Measurements from ENCODE around the gene RYR1. TPM values are rescaled to one million over a fixed set of nuclear protein-coding genes. Genes with fewer than 3 reads are reported as not detected.

Gene RYR1
- total RNA-seq, 1 donor from 2014 or later: 0.32 TPM

DNA sequence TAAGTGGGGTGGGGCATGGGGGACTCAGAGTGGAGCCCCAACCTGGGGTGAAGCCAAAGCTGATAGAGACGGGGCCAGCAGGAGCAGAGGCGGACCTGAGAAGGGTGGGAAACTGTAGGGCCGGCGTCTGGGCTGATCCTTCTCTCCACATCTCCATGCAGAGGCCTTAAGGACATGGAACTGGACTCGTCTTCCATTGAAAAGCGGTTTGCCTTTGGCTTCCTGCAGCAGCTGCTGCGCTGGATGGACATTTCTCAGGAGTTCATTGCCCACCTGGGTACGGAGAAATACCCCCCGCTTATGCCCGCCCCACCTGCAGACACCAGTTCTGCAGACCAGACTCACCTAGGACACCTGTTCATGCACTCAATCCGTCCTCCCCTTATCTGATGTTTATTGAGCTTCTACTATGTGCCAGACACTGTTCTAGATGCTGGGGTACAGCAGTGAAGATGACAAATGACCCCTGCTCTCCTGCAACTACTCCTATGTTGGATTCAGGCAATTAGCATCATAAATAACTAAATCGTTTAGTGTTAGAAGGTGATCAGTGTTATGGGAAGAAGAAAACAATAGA is 74.1 kb downstream of the RYR1 start:
- Mint-ChIP-seq H3K9me3 (ENCODE audit: unreplicated experiment) (peaks cover 4% of the 10 kb centered on the region), H3K27ac (ENCODE audit: unreplicated experiment) (no peak overlapping the region), H3K36me3 (ENCODE audit: low read depth, unreplicated experiment) (peaks cover 2% of the 10 kb centered on the region), H3K4me1 (ENCODE audit: low read depth, unreplicated experiment) (no peaks in the 10 kb centered on the region), H3K27me3 (ENCODE audit: low read depth, unreplicated experiment) (peaks cover 19% of the 10 kb centered on the region), H3K4me3 (ENCODE audit: unreplicated experiment) (no peak overlapping the region)
- Histone ChIP-seq H3K4me1 (ENCODE audit: insufficient read depth, low read length) (no peaks in the 10 kb centered on the region), H3K9me3 (ENCODE audit: insufficient read depth, low read depth, low read length) (no peaks in the 10 kb centered on the region), H3K79me2 (ENCODE audit: insufficient read depth, low read length) (no peaks in the 10 kb centered on the region), H3K36me3 (ENCODE audit: insufficient read depth, low read length) (no peaks in the 10 kb centered on the region), H3K4me2 (ENCODE audit: low read length) (no peak overlapping the region), H3K9ac (ENCODE audit: low read length) (no peak overlapping the region), H2AFZ (ENCODE audit: low read depth, low read length) (no peak overlapping the region), H3K27me3 (ENCODE audit: insufficient read depth, low read length) (no peaks in the 10 kb centered on the region), H3K27ac (ENCODE audit: low read depth, low read length) (no peak overlapping the region), H4K20me1 (ENCODE audit: insufficient read depth, low read length) (no peaks in the 10 kb centered on the region), H3K4me3 (ENCODE audit: insufficient read depth, low read depth, low read length) (no peak overlapping the region)
- no peak for TF ChIP-seq CTCF (IDR thresholded peaks at IDR 0.05; ENCODE audit: insufficient read depth, low read depth, low read length)
- no peak for TF ChIP-seq EZH2 (IDR thresholded peaks at IDR 0.05; ENCODE audit: insufficient read depth, low read length)
- DNase-seq (ENCODE audit: low read depth) (no peak), FAIRE-seq (no peak)

DNA sequence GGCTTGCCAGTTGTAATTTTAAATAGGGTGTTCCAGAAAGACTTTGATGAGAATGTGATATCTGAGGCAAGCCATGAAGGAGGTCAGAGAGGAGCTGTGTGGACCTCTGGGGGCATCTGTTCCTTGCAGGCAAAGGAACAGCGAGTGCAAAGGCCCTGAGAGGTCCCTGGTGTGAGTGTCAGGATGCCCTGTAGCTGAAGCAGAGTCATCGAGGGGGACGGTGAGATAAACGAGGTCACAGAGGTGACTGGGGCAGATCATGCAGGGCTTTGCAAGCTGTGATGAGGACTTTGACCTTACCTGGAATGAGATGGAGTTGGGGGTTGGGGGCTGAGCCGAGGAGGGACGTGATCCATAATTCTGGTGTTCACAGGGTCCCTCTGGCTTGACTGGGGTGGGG is 75.0 kb downstream of the RYR1 start:
- no peak for DNase-seq (ENCODE audit: low read depth)
- H3K27ac ChIP-seq (ENCODE audit: low read depth, low read length): no peak overlapping the region
- FAIRE-seq: no peak
- H3K79me2 ChIP-seq (ENCODE audit: insufficient read depth, low read length): no peaks in the 10 kb centered on the region
- H3K27me3 ChIP-seq (ENCODE audit: insufficient read depth, low read length): no peaks in the 10 kb centered on the region
- H3K9me3 ChIP-seq (ENCODE audit: insufficient read depth, low read depth, low read length): no peaks in the 10 kb centered on the region
- H3K9me3 Mint-ChIP-seq (ENCODE audit: unreplicated experiment): peaks cover 4% of the 10 kb centered on the region
- no peaks in the 10 kb centered on the region for H3K36me3 ChIP-seq (ENCODE audit: insufficient read depth, low read length)
- no peak overlapping the region for H3K9ac ChIP-seq (ENCODE audit: low read length)
- no peak overlapping the region for H3K4me3 ChIP-seq (ENCODE audit: insufficient read depth, low read depth, low read length)
- no peaks in the 10 kb centered on the region for H3K4me1 ChIP-seq (ENCODE audit: insufficient read depth, low read length)
- H3K27ac Mint-ChIP-seq (ENCODE audit: unreplicated experiment): no peak overlapping the region
- no peak overlapping the region for H3K4me2 ChIP-seq (ENCODE audit: low read length)
- H3K4me3 Mint-ChIP-seq (ENCODE audit: unreplicated experiment): no peak overlapping the region
- H3K36me3 Mint-ChIP-seq (ENCODE audit: low read depth, unreplicated experiment): peaks cover 2% of the 10 kb centered on the region
- no peak for TF ChIP-seq EZH2 (IDR thresholded peaks at IDR 0.05; ENCODE audit: insufficient read depth, low read length)
- no peak for TF ChIP-seq CTCF (IDR thresholded peaks at IDR 0.05; ENCODE audit: insufficient read depth, low read depth, low read length)
- H3K27me3 Mint-ChIP-seq (ENCODE audit: low read depth, unreplicated experiment): peaks cover 19% of the 10 kb centered on the region
- H3K4me1 Mint-ChIP-seq (ENCODE audit: low read depth, unreplicated experiment): no peaks in the 10 kb centered on the region
- no peak overlapping the region for H2AFZ ChIP-seq (ENCODE audit: low read depth, low read length)
- H4K20me1 ChIP-seq (ENCODE audit: insufficient read depth, low read length): no peaks in the 10 kb centered on the region

DNA sequence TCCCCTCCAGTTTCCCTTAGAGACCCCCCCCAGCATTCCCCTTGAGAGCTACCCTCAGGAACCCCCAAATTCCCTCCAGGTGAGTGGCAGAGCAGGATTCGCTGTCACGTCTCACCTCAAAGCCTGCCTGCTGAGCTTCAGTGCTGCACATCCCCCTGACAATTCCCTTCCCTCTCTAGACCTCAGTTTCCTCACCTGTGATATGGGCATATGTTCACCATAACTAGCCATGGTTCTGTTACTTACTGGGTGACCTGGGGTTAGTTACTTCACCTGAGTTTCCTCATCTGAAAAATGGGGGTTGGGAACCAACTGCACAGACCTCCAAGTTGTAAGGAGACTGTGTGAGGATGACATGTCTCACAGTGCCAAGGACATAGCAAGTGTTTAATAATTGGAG is 75.5 kb downstream of the RYR1 start:
- Histone ChIP-seq H3K27me3 (ENCODE audit: insufficient read depth, low read length) (no peaks in the 10 kb centered on the region), H3K9me3 (ENCODE audit: insufficient read depth, low read depth, low read length) (no peaks in the 10 kb centered on the region), H3K9ac (ENCODE audit: low read length) (no peak overlapping the region), H3K4me3 (ENCODE audit: insufficient read depth, low read depth, low read length) (no peak overlapping the region), H3K4me1 (ENCODE audit: insufficient read depth, low read length) (no peaks in the 10 kb centered on the region), H3K79me2 (ENCODE audit: insufficient read depth, low read length) (no peaks in the 10 kb centered on the region), H3K4me2 (ENCODE audit: low read length) (no peak overlapping the region), H3K27ac (ENCODE audit: low read depth, low read length) (no peak overlapping the region), H4K20me1 (ENCODE audit: insufficient read depth, low read length) (no peaks in the 10 kb centered on the region), H3K36me3 (ENCODE audit: insufficient read depth, low read length) (no peaks in the 10 kb centered on the region), H2AFZ (ENCODE audit: low read depth, low read length) (no peak overlapping the region)
- Mint-ChIP-seq H3K9me3 (ENCODE audit: unreplicated experiment) (peaks cover 4% of the 10 kb centered on the region), H3K27me3 (ENCODE audit: low read depth, unreplicated experiment) (peaks cover 19% of the 10 kb centered on the region), H3K4me1 (ENCODE audit: low read depth, unreplicated experiment) (no peaks in the 10 kb centered on the region), H3K4me3 (ENCODE audit: unreplicated experiment) (no peak overlapping the region), H3K36me3 (ENCODE audit: low read depth, unreplicated experiment) (peaks cover 2% of the 10 kb centered on the region), H3K27ac (ENCODE audit: unreplicated experiment) (no peak overlapping the region)
- FAIRE-seq (no peak), DNase-seq (ENCODE audit: low read depth) (no peak)
- no peak for TF ChIP-seq EZH2 (IDR thresholded peaks at IDR 0.05; ENCODE audit: insufficient read depth, low read length)
- TF ChIP-seq CTCF (IDR thresholded peaks at IDR 0.05; ENCODE audit: insufficient read depth, low read depth, low read length): no peak

Measured in astrocyte (in vitro differentiated cells and primary cell).